A549 (cell line): Measurements from ENCODE around the gene RASGRP1.

Source experiments
- CEBPB ChIP-seq, 2 experiments: fragments of >200 bp in 1 of 2; sonication (Bioruptor Twin) in 1 of 2; formaldehyde crosslinking in 1 of 2; IDR thresholded peaks; 2 replicates each; pipeline ENCODE4 v1.6.1; 2012 to 2016
- CHD2 ChIP-seq: fragments of 150-350 bp; IDR thresholded peaks from 2 replicates; pipeline ENCODE4 v1.6.1; 2014; ENCODE audit warnings: low read length; ENCODE audit not compliant: partially characterized antibody
- EP300 ChIP-seq, 2 experiments: fragments of >200 bp; sonication (Bioruptor Twin); formaldehyde crosslinking; IDR thresholded peaks; 2 replicates in 1 of 2; 3 replicates in 1 of 2; pipeline ENCODE4 v1.6.1; 2016 to 2017
- MAZ ChIP-seq: fragments of 150-350 bp; IDR thresholded peaks from 2 replicates; pipeline ENCODE4 v1.6.1; 2014; ENCODE audit warnings: antibody characterized with exemption, low read depth, low read length, borderline replicate concordance
- RAD21 ChIP-seq, 2 experiments: fragments of >200 bp in 1 of 2; sonication (Bioruptor Twin) in 1 of 2; formaldehyde crosslinking in 1 of 2; IDR thresholded peaks in 1 of 2; conservative IDR thresholded peaks in 1 of 2; 2 replicates in 1 of 2; 3 replicates in 1 of 2; pipeline ENCODE4 v1.6.1; 2012 to 2018; ENCODE audit warnings: inconsistent platforms in 1 of 2
- RCOR1 ChIP-seq: fragments of 150-350 bp; IDR thresholded peaks from 2 replicates; pipeline ENCODE4 v1.6.1; 2014; ENCODE audit warnings: antibody characterized with exemption, low read length, low read depth
- RFX5 ChIP-seq: fragments of 450-650 bp; IDR thresholded peaks from 2 replicates; pipeline ENCODE4 v1.7.1; 2014; ENCODE audit warnings: antibody characterized with exemption, mild to moderate bottlenecking, moderate library complexity
- SREBF2 ChIP-seq: fragments of 450-650 bp; IDR thresholded peaks from 2 replicates; pipeline ENCODE4 v1.6.1; 2014; ENCODE audit warnings: mild to moderate bottlenecking, moderate library complexity
- ZFP36 ChIP-seq: fragments of 450-650 bp; IDR thresholded peaks from 2 replicates; pipeline ENCODE4 v1.6.1; 2014; ENCODE audit warnings: borderline replicate concordance; ENCODE audit not compliant: partially characterized antibody
- TF ChIP-seq, protein P1 (sequence below): fragments of >200 bp; sonication (Bioruptor Twin); formaldehyde crosslinking; IDR thresholded peaks from 3 replicates; pipeline ENCODE4 v1.5.1; 2016

DNA sequence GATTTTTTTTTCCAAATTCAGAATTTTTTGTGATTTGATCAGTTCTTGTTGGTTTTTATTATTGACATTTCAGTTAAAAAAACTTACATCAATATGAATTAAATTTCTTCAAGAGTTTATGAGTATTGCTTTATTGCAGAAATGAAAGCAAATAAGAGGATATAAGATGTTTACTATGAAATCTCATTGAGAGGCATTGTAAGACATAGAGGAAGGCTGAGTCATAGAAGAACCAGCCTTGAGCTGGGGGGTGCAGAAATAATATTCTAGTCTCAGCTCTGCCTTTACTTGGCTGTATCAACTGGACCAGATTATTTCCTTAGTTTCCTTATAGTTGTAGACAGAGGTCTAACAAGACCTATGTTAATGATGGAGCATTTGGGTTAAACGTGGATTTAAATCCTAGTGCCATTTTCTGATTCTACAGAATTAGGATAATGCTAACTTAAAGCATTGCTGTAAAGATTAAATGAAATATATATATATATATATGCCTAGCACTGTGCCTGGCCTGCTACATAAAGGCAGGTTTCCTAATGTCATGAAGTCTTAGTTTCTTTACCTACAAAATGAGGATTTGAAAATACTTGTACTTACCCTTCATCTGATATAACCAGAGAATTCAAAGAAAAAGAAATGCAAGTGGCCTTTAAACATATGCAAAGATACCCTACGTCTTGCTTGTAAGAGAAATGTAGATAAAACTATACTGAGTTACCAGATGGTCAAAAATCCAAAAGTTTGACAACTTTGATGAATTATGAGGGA lies 103.4 kb downstream of the RASGRP1 start:
- TF ChIP-seq RFX5 (no peak), SREBF2 (no peak), RAD21 (conservative IDR thresholded peaks at IDR 0.05 in 1 of 2, IDR thresholded peaks at IDR 0.05 in 1 of 2) (no peak), RCOR1 (no peak), EP300 (IDR thresholded peaks at IDR 0.05) (no peak), CEBPB (IDR thresholded peaks at IDR 0.05) (no peak), ZFP36 (no peak), CHD2 (no peak), MAZ (no peak)
- TF ChIP-seq, protein P1, sequence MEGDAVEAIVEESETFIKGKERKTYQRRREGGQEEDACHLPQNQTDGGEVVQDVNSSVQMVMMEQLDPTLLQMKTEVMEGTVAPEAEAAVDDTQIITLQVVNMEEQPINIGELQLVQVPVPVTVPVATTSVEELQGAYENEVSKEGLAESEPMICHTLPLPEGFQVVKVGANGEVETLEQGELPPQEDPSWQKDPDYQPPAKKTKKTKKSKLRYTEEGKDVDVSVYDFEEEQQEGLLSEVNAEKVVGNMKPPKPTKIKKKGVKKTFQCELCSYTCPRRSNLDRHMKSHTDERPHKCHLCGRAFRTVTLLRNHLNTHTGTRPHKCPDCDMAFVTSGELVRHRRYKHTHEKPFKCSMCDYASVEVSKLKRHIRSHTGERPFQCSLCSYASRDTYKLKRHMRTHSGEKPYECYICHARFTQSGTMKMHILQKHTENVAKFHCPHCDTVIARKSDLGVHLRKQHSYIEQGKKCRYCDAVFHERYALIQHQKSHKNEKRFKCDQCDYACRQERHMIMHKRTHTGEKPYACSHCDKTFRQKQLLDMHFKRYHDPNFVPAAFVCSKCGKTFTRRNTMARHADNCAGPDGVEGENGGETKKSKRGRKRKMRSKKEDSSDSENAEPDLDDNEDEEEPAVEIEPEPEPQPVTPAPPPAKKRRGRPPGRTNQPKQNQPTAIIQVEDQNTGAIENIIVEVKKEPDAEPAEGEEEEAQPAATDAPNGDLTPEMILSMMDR = no peak
